Central memory CD8-positive, alpha-beta T cell (primary cell): ENCODE results near the gene NAA60.
"Not testable (repeated sequence)": the region's sequence is repeated elsewhere in the genome, so short reads cannot be mapped to it uniquely, and the experiment has no call there.

ENCODE experiments used
- ATAC-seq: fragments of 150-1000 bp; cut with Tn5 transposase; replicated peaks from 2 replicates; pipeline ENCODE4 v1.10.0; 2022; ENCODE audit warnings: mild to moderate bottlenecking, moderate FRiP score, moderate number of reproducible peaks; ENCODE audit not compliant: poor library complexity, severe bottlenecking; ENCODE audit errors: extremely low read depth
- DNase-seq, 2 donors: peaks; one replicate each; pipeline ENCODE4 v3.0.0; 2021; ENCODE audit warnings: low spot score in 2 of 2
- H3K27ac Mint-ChIP-seq: one replicate; pipeline ENCODE4 v1.8.0; 2022; ENCODE audit warnings: low read depth, mild to moderate bottlenecking, moderate library complexity, mixed read lengths
- H3K27me3 Mint-ChIP-seq: one replicate; pipeline ENCODE4 v1.8.0; 2022; ENCODE audit warnings: mixed read lengths
- H3K36me3 Mint-ChIP-seq: one replicate; pipeline ENCODE4 v1.8.0; 2022; ENCODE audit warnings: mild to moderate bottlenecking, moderate library complexity, mixed read lengths; ENCODE audit not compliant: insufficient read depth
- H3K4me1 Mint-ChIP-seq: one replicate; pipeline ENCODE4 v1.8.0; 2022; ENCODE audit warnings: mixed read lengths
- H3K4me3 Mint-ChIP-seq: one replicate; pipeline ENCODE4 v1.8.0; 2022; ENCODE audit warnings: mild to moderate bottlenecking, moderate library complexity, mixed read lengths
- H3K9me3 Mint-ChIP-seq: one replicate; pipeline ENCODE4 v1.8.0; 2022; ENCODE audit warnings: mixed read lengths

Gene NAA60

GRCh38 chr16:3468501-3468900 is 25.0 kb downstream of the NAA60 start:
- H3K4me1 Mint-ChIP-seq: peaks cover 53% of the 10 kb centered on the region
- H3K36me3 Mint-ChIP-seq: peaks cover 17% of the 10 kb centered on the region
- no peaks in the 10 kb centered on the region for H3K9me3 Mint-ChIP-seq
- DNase-seq (no peak), ATAC-seq (no peak)
- H3K4me3 Mint-ChIP-seq: no peak overlapping the region
- H3K27ac Mint-ChIP-seq: no peak overlapping the region
- H3K27me3 Mint-ChIP-seq: no peaks in the 10 kb centered on the region

- Mint-ChIP-seq H3K4me1 (peaks cover 55% of the 10 kb centered on the region), H3K27me3 (no peaks in the 10 kb centered on the region), H3K4me3 (no peak overlapping the region), H3K36me3 (peaks cover 16% of the 10 kb centered on the region), H3K27ac (peak overlapping the region; percentile 59), H3K9me3 (no peaks in the 10 kb centered on the region)
- ATAC-seq (no peak), DNase-seq (no peak)
These were observed 26.3 kb downstream of the NAA60 start for GRCh38 chr16:3469736-3470135.

- Mint-ChIP-seq H3K27me3 (no peaks in the 10 kb centered on the region), H3K27ac (peak overlapping the region; percentile 74), H3K4me1 (peaks cover 62% of the 10 kb centered on the region), H3K4me3 (no peak overlapping the region), H3K9me3 (no peaks in the 10 kb centered on the region), H3K36me3 (peaks cover 11% of the 10 kb centered on the region)
- DNase-seq (no peak), ATAC-seq (no peak)
These were observed 27.2 kb downstream of the NAA60 start for GRCh38 chr16:3470723-3471122.

GRCh38 chr16:3471518-3472176 is 28.2 kb downstream of the NAA60 start:
- Mint-ChIP-seq H3K9me3 (no peaks in the 10 kb centered on the region), H3K27me3 (no peaks in the 10 kb centered on the region), H3K4me1 (peaks cover 60% of the 10 kb centered on the region), H3K4me3 (peak overlapping the region; percentile 13), H3K36me3 (peaks cover 10% of the 10 kb centered on the region), H3K27ac (peak overlapping the region; percentile 74)
- no peak for ATAC-seq
- DNase-seq: no peak

- peak overlapping the region; percentile 70 for H3K27ac Mint-ChIP-seq
- H3K27me3 Mint-ChIP-seq: no peaks in the 10 kb centered on the region
- peaks cover 5% of the 10 kb centered on the region for H3K36me3 Mint-ChIP-seq
- H3K4me3 Mint-ChIP-seq: no peak overlapping the region
- DNase-seq (no peak), ATAC-seq (no peak)
- no peaks in the 10 kb centered on the region for H3K9me3 Mint-ChIP-seq
- H3K4me1 Mint-ChIP-seq: peaks cover 46% of the 10 kb centered on the region
These were observed 29.6 kb downstream of the NAA60 start for GRCh38 chr16:3472878-3473595.

GRCh38 chr16:3473596-3473943 is 30.1 kb downstream of the NAA60 start:
- not testable (repeated sequence) for H3K4me3 Mint-ChIP-seq, ATAC-seq, H3K36me3 Mint-ChIP-seq, H3K9me3 Mint-ChIP-seq, H3K27me3 Mint-ChIP-seq, DNase-seq
- peak overlapping the region; percentile 70 for H3K27ac Mint-ChIP-seq
- peaks cover 41% of the 10 kb centered on the region for H3K4me1 Mint-ChIP-seq

GRCh38 chr16:3474136-3474779 is 30.8 kb downstream of the NAA60 start:
- no peak overlapping the region for H3K4me3 Mint-ChIP-seq
- no peaks in the 10 kb centered on the region for H3K27me3 Mint-ChIP-seq
- no peaks in the 10 kb centered on the region for H3K9me3 Mint-ChIP-seq
- H3K4me1 Mint-ChIP-seq: peaks cover 36% of the 10 kb centered on the region
- peak overlapping the region; percentile 73 for H3K27ac Mint-ChIP-seq
- no peak for DNase-seq
- H3K36me3 Mint-ChIP-seq: peaks cover 6% of the 10 kb centered on the region
- ATAC-seq: no peak

GRCh38 chr16:3474870-3475269 is 31.4 kb downstream of the NAA60 start:
- H3K9me3 Mint-ChIP-seq, ATAC-seq, DNase-seq, H3K4me3 Mint-ChIP-seq, H3K27me3 Mint-ChIP-seq, H3K36me3 Mint-ChIP-seq: not testable (repeated sequence)
- H3K4me1 Mint-ChIP-seq: peaks cover 30% of the 10 kb centered on the region
- peak overlapping the region; percentile 73 for H3K27ac Mint-ChIP-seq

GRCh38 chr16:3475604-3476375 is 32.3 kb downstream of the NAA60 start:
- DNase-seq: no peak
- peak overlapping the region; percentile 73 for H3K27ac Mint-ChIP-seq
- H3K27me3 Mint-ChIP-seq: no peaks in the 10 kb centered on the region
- ATAC-seq: no peak
- peaks cover 30% of the 10 kb centered on the region for H3K4me1 Mint-ChIP-seq
- peaks cover 19% of the 10 kb centered on the region for H3K36me3 Mint-ChIP-seq
- no peaks in the 10 kb centered on the region for H3K9me3 Mint-ChIP-seq
- H3K4me3 Mint-ChIP-seq: no peak overlapping the region

GRCh38 chr16:3476409-3476808 is 32.9 kb downstream of the NAA60 start:
- peaks cover 22% of the 10 kb centered on the region for H3K36me3 Mint-ChIP-seq

GRCh38 chr16:3478242-3478925 is 34.9 kb downstream of the NAA60 start:
- ATAC-seq: no peak
- no peak for DNase-seq
- Mint-ChIP-seq H3K9me3 (no peaks in the 10 kb centered on the region), H3K4me3 (no peak overlapping the region), H3K4me1 (peaks cover 16% of the 10 kb centered on the region), H3K27ac (peak overlapping the region; percentile 84), H3K27me3 (no peaks in the 10 kb centered on the region), H3K36me3 (peaks cover 33% of the 10 kb centered on the region)

More at GRCh38 chr16:3476409-3476808, 32.9 kb downstream of the NAA60 start:
- H3K9me3 Mint-ChIP-seq: no peaks in the 10 kb centered on the region
- ATAC-seq (no peak), DNase-seq (no peak)
- H3K27me3 Mint-ChIP-seq: no peaks in the 10 kb centered on the region
- no peak overlapping the region for H3K27ac Mint-ChIP-seq
- H3K4me3 Mint-ChIP-seq: no peak overlapping the region
- peaks cover 30% of the 10 kb centered on the region for H3K4me1 Mint-ChIP-seq

- H3K27ac Mint-ChIP-seq: peak overlapping the region; percentile 84
These were observed 36.3 kb downstream of the NAA60 start for GRCh38 chr16:3479654-3480216.

More at GRCh38 chr16:3479654-3480216, 36.3 kb downstream of the NAA60 start:
- Mint-ChIP-seq H3K27me3 (no peaks in the 10 kb centered on the region), H3K36me3 (peaks cover 39% of the 10 kb centered on the region), H3K9me3 (no peaks in the 10 kb centered on the region), H3K4me1 (peaks cover 13% of the 10 kb centered on the region), H3K4me3 (no peak overlapping the region)
- peak; percentile 28 for ATAC-seq
- no peak for DNase-seq
